Coronary artery (tissue), 2 donors: Measurements from ENCODE around the gene IL37.
"Not testable (repeated sequence)": the region's sequence is repeated elsewhere in the genome, so short reads cannot be mapped to it uniquely, and the experiment has no call there.

Experiments
- DNase-seq: peaks from one replicate; pipeline ENCODE4 v3.0.0-alpha.2; 2017; ENCODE audit warnings: low spot score
- H3K27ac ChIP-seq, 2 donors: fragments of 200-600 bp; sonication (generic); one replicate each; pipeline ENCODE4 v1.5.1; 2016 to 2019
- H3K4me3 ChIP-seq: fragments of 200-600 bp; sonication (generic); 2 replicates; pipeline ENCODE4 v1.5.1; 2016; ENCODE audit warnings: mild to moderate bottlenecking, moderate library complexity
- CTCF ChIP-seq: fragments of 200-600 bp; sonication (generic); IDR thresholded peaks from one replicate; pipeline ENCODE4 v1.5.1; 2019; ENCODE audit warnings: antibody characterized with exemption

The IL37 gene

GRCh38 chr2:112904883-112905282, 6.1 kb upstream of the IL37 start:
- Histone ChIP-seq H3K27ac (no peak overlapping the region), H3K4me3 (no peak overlapping the region)
- no peak for DNase-seq
- TF ChIP-seq CTCF: no peak

- no peak overlapping the region for H3K27ac ChIP-seq
- no peak overlapping the region for H3K4me3 ChIP-seq
- TF ChIP-seq CTCF: no peak
- no peak for DNase-seq
Observed at GRCh38 chr2:112906276-112906675, 4.7 kb upstream of the IL37 start.

GRCh38 chr2:112907001-112907949, 3.7 kb upstream of the IL37 start:
- no peak overlapping the region for H3K27ac ChIP-seq
- DNase-seq: no peak
- no peak for TF ChIP-seq CTCF
- H3K4me3 ChIP-seq: no peak overlapping the region

GRCh38 chr2:112908559-112908958, 2.4 kb upstream of the IL37 start:
- H3K4me3 ChIP-seq, H3K27ac ChIP-seq, DNase-seq: not testable (repeated sequence)

- no peak for TF ChIP-seq CTCF
- Histone ChIP-seq H3K4me3 (no peak overlapping the region), H3K27ac (no peak overlapping the region)
- no peak for DNase-seq
Observed at GRCh38 chr2:112910219-112910618, 746 bp upstream of the IL37 start.

GRCh38 chr2:112912403-112912802, 1.4 kb downstream of the IL37 start:
- DNase-seq: no peak
- no peak overlapping the region for H3K27ac ChIP-seq
- no peak overlapping the region for H3K4me3 ChIP-seq
- TF ChIP-seq CTCF: no peak

- Histone ChIP-seq H3K27ac (no peak overlapping the region), H3K4me3 (no peak overlapping the region)
- no peak for DNase-seq
- TF ChIP-seq CTCF: no peak
Observed at GRCh38 chr2:112915300-112916144, 4.6 kb downstream of the IL37 start.
